Hippocampal formation (tissue), 2 donors: ENCODE measurements around the gene SCGB1D2.

Experiments
- DNase-seq, 2 donors: peaks; one replicate each; lab custom pipeline; 2025; lab: John Stamatoyannopoulos, UW

The SCGB1D2 gene

GRCh38 chr11:62260261-62260953 lies 18.4 kb downstream of the SCGB1D2 start:
- no peak for DNase-seq

GRCh38 chr11:62264004-62264403 lies 22.0 kb downstream of the SCGB1D2 start:
- no peak for DNase-seq

- no peak for DNase-seq
Observed at GRCh38 chr11:62266558-62266957, 24.5 kb downstream of the SCGB1D2 start.

DNA sequence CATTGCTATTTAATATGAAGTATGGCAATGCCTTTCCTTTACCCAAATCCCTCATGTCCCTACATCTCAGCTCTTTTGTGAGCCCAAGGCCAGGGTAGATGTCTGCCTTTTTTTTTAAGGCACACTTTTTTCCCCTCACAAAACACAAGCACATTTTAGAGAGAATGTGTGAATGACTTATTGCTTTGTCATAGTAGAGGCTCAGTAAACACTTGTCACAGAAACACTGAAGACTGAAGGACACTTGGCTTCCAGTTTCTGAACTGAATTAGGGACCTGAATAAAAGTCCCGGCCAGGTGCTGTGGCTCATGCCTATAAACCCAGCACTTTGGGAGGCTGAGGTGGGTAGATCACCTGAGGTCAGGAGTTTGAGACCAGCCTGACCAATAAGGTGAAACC lies 25.0 kb downstream of the SCGB1D2 start:
- no peak for DNase-seq

DNA sequence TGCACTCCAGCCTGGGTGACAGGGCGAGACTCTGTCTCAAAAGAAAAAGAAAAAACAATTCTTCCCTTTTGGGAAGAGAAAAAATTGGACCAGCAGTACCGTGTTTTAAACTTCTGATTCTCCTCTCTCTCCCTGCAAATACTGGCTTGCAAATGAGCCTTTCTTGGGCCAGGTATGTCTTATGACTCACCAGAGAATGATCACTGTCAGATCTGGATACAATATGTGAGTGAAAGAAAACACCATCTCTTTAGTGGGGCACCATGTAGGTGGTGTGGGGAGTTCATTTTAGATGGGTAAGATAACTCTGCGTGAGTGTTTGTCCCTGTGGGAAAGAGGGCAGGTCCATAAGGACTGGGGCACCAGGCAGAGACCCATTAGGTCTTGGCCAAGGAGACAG lies 25.5 kb downstream of the SCGB1D2 start:
- DNase-seq = no peak

- DNase-seq = no peak
Observed at GRCh38 chr11:62269654-62270278, 27.7 kb downstream of the SCGB1D2 start, which contains the start of gene SCGB2A2. TSS of gene SCGB2A2 (plus strand) at chr11:62270158. CDS start at chr11:62270217, 59 bp downstream.

DNA sequence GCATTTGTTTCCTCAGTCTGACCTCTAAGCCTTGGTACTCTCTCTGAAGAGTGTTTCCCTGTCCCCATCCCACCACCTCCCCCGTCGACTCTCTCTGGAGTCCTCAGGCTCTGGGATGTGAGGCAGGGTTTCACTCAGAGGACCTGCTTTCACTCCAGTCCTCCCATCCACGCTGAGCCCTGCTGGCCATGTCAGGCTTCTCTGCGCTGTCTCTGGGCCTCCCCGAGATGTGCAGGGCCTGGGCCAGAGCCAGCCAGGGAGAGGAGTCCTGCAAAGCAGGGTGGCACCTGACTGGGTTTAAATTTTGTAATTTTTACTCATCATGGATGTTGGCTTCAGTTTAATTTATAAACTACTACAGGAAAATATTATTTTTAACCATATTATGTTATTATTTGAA lies 31.2 kb downstream of the SCGB1D2 start:
- DNase-seq = no peak

DNA sequence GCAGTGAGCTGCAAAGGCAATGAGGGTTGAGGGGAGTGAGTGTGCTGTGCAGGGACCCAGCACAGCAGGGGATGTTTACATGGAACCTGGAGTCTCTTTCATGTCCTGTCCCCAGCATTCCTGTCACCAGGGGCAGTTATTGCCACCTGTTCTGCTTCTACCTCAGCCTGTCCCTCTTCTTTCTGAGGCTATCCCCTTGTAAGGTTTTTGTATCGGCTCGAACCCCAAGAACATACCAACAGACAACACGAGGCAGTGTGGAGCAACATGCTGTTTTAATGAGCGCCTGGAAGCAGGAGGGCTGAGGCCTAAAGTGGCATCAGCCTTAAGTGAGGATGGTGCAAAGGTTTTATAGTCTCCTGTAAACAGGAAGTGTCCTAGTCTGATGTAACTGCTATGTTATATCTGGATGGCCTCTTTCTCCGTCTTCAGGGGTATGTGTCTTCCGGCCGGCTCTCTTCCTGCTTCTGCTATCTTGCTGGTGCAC lies 31.8 kb downstream of the SCGB1D2 start:
- no peak for DNase-seq

GRCh38 chr11:62280452-62280851 lies 38.4 kb downstream of the SCGB1D2 start:
- no peak for DNase-seq
